ENCODE results near the gene RBMS3. TPM values are rescaled to one million over a fixed set of nuclear protein-coding genes. Genes with fewer than 3 reads are reported as not detected.

The RBMS3 gene
- total and polyA plus RNA-seq, 2 experiments from 2014 or later = 3.2 to 7.4 TPM

GRCh38 chr3:29668233-29668632 lies 387.4 kb downstream of the RBMS3 start:
- no peak overlapping the region for H3K4me3 Mint-ChIP-seq
- H3K4me3 ChIP-seq = no peak overlapping the region
- H2AFZ ChIP-seq = no peak overlapping the region
- 0 out of 3 replicates have a peak, but pooled peaks cover 3% of the 10 kb centered on the region for H3K36me3 Mint-ChIP-seq (ENCODE audit: low read depth)
- no peaks in the 10 kb centered on the region for H3K27me3 ChIP-seq (ENCODE audit: insufficient read depth)
- H3K27me3 Mint-ChIP-seq (ENCODE audit: insufficient read depth, low read depth, poor library complexity) = no peaks in the 10 kb centered on the region
- H3K9me2 ChIP-seq (ENCODE audit: insufficient read depth) = peaks cover 4% of the 10 kb centered on the region; the same call in 1 of the 2 replicates
- H3K36me3 ChIP-seq (ENCODE audit: insufficient read depth) = no peaks in the 10 kb centered on the region
- H3K79me2 ChIP-seq (replicated peaks; ENCODE audit: insufficient read depth) = no peaks in the 10 kb centered on the region
- no peak for DNase-seq (ENCODE audit: low spot score)
- H3K4me1 ChIP-seq (ENCODE audit: insufficient read depth) = no peaks in the 10 kb centered on the region
- H3K4me2 ChIP-seq = no peak overlapping the region
- no peak for ATAC-seq
- H3K27ac ChIP-seq (ENCODE audit: low read depth) = no peak overlapping the region
- TF ChIP-seq POLR2AphosphoS5 (IDR thresholded peaks at IDR 0.05; ENCODE audit: low read depth) = no peak
- no peak for TF ChIP-seq REST (IDR thresholded peaks at IDR 0.05; ENCODE audit: unreplicated experiment)
- no peak for TF ChIP-seq NANOG (IDR thresholded peaks at IDR 0.05; ENCODE audit: borderline replicate concordance)
- TF ChIP-seq STAT1 (IDR thresholded peaks at IDR 0.05; ENCODE audit: unreplicated experiment) = no peak
- TF ChIP-seq EZH2phosphoT487 (IDR thresholded peaks at IDR 0.05; ENCODE audit: unreplicated experiment) = no peak
- TF ChIP-seq JUNB (IDR thresholded peaks at IDR 0.05; ENCODE audit: unreplicated experiment) = no peak
- no peak for TF ChIP-seq ZNF331 (CRISPR knock-in tag; IDR thresholded peaks at IDR 0.05; ENCODE audit: low read depth)
- no peak for TF ChIP-seq EZH2 (IDR thresholded peaks at IDR 0.05; ENCODE audit: low read depth, unreplicated experiment)
- TF ChIP-seq, protein P1, sequence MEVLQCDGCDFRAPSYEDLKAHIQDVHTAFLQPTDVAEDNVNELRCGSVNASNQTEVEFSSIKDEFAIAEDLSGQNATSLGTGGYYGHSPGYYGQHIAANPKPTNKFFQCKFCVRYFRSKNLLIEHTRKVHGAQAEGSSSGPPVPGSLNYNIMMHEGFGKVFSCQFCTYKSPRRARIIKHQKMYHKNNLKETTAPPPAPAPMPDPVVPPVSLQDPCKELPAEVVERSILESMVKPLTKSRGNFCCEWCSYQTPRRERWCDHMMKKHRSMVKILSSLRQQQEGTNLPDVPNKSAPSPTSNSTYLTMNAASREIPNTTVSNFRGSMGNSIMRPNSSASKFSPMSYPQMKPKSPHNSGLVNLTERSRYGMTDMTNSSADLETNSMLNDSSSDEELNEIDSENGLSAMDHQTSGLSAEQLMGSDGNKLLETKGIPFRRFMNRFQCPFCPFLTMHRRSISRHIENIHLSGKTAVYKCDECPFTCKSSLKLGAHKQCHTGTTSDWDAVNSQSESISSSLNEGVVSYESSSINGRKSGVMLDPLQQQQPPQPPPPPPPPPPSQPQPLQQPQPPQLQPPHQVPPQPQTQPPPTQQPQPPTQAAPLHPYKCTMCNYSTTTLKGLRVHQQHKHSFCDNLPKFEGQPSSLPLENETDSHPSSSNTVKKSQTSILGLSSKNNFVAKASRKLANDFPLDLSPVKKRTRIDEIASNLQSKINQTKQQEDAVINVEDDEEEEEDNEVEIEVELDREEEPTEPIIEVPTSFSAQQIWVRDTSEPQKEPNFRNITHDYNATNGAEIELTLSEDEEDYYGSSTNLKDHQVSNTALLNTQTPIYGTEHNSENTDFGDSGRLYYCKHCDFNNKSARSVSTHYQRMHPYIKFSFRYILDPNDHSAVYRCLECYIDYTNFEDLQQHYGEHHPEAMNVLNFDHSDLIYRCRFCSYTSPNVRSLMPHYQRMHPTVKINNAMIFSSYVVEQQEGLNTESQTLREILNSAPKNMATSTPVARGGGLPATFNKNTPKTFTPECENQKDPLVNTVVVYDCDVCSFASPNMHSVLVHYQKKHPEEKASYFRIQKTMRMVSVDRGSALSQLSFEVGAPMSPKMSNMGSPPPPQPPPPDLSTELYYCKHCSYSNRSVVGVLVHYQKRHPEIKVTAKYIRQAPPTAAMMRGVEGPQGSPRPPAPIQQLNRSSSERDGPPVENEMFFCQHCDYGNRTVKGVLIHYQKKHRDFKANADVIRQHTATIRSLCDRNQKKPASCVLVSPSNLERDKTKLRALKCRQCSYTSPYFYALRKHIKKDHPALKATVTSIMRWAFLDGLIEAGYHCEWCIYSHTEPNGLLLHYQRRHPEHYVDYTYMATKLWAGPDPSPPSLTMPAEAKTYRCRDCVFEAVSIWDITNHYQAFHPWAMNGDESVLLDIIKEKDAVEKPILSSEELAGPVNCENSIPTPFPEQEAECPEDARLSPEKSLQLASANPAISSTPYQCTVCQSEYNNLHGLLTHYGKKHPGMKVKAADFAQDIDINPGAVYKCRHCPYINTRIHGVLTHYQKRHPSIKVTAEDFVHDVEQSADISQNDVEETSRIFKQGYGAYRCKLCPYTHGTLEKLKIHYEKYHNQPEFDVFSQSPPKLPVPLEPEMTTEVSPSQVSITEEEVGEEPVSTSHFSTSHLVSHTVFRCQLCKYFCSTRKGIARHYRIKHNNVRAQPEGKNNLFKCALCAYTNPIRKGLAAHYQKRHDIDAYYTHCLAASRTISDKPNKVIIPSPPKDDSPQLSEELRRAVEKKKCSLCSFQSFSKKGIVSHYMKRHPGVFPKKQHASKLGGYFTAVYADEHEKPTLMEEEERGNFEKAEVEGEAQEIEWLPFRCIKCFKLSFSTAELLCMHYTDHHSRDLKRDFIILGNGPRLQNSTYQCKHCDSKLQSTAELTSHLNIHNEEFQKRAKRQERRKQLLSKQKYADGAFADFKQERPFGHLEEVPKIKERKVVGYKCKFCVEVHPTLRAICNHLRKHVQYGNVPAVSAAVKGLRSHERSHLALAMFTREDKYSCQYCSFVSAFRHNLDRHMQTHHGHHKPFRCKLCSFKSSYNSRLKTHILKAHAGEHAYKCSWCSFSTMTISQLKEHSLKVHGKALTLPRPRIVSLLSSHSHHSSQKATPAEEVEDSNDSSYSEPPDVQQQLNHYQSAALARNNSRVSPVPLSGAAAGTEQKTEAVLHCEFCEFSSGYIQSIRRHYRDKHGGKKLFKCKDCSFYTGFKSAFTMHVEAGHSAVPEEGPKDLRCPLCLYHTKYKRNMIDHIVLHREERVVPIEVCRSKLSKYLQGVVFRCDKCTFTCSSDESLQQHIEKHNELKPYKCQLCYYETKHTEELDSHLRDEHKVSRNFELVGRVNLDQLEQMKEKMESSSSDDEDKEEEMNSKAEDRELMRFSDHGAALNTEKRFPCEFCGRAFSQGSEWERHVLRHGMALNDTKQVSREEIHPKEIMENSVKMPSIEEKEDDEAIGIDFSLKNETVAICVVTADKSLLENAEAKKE (CRISPR knock-in tag; IDR thresholded peaks at IDR 0.05) = no peak
- TF ChIP-seq, protein P2, sequence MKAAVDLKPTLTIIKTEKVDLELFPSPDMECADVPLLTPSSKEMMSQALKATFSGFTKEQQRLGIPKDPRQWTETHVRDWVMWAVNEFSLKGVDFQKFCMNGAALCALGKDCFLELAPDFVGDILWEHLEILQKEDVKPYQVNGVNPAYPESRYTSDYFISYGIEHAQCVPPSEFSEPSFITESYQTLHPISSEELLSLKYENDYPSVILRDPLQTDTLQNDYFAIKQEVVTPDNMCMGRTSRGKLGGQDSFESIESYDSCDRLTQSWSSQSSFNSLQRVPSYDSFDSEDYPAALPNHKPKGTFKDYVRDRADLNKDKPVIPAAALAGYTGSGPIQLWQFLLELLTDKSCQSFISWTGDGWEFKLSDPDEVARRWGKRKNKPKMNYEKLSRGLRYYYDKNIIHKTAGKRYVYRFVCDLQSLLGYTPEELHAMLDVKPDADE (IDR thresholded peaks at IDR 0.05) = no peak
- H3F3A ChIP-seq (replicated peaks; ENCODE audit: low read depth) = no peaks in the 10 kb centered on the region
- no peaks in the 10 kb centered on the region for H4K20me1 ChIP-seq (replicated peaks; ENCODE audit: insufficient read depth)
- no peaks in the 10 kb centered on the region for H3K9me3 Mint-ChIP-seq
- H3K27ac Mint-ChIP-seq = no peak overlapping the region
- no peaks in the 10 kb centered on the region for H3K4me1 Mint-ChIP-seq
